Measurements from ENCODE around the gene C1orf226.

C1orf226 gene

GRCh38 chr1:162416909-162417308 lies 35.4 kb downstream of the C1orf226 start:
- no peak for TF ChIP-seq CTCF (IDR thresholded peaks at IDR 0.05)

- no peak for TF ChIP-seq CTCF (IDR thresholded peaks at IDR 0.05)
These were observed 36.1 kb downstream of the C1orf226 start for GRCh38 chr1:162417650-162418049.

GRCh38 chr1:162420120-162420519 lies 38.6 kb downstream of the C1orf226 start:
- TF ChIP-seq CTCF (IDR thresholded peaks at IDR 0.05) = no peak

GRCh38 chr1:162421258-162422164 lies 40.0 kb downstream of the C1orf226 start:
- TF ChIP-seq CTCF (IDR thresholded peaks at IDR 0.05) = no peak

- no peak for TF ChIP-seq CTCF (IDR thresholded peaks at IDR 0.05)
These were observed 41.3 kb downstream of the C1orf226 start for GRCh38 chr1:162422662-162423375.

GRCh38 chr1:162430583-162430982 lies 49.1 kb downstream of the C1orf226 start:
- TF ChIP-seq CTCF (IDR thresholded peaks at IDR 0.05) = no peak

Measured in LNCAP (cell line).